DND-41 (cell line): ENCODE results near the gene CC2D1A.
A peak's percentile ranks its signal among the peaks of the same experiment; 100 is the strongest.

ENCODE experiments used
- ATAC-seq: fragments of 200-7000 bp; cut with Tn5 transposase; 3 replicates; pipeline ENCODE4 v1.9.1; 2021; ENCODE audit warnings: low read depth; ENCODE audit not compliant: insufficient read depth
- DNase-seq: peaks from one replicate; pipeline ENCODE4 v3.0.0-alpha.2; 2020
- H2AFZ ChIP-seq: 2 replicates; pipeline ENCODE4 v1.6.0; 2012; ENCODE audit warnings: low read depth, low read length
- H3K27ac ChIP-seq: 2 replicates; pipeline ENCODE4 v1.5.1; 2012; ENCODE audit warnings: low read length, inconsistent platforms
- H3K27me3 ChIP-seq: fragments of 200-600 bp; sonication (generic); 2 replicates; pipeline ENCODE4 v1.6.0; 2012; ENCODE audit warnings: low read length, mild to moderate bottlenecking, inconsistent platforms; ENCODE audit not compliant: insufficient read depth, poor library complexity
- H3K36me3 ChIP-seq: 2 replicates; pipeline ENCODE4 v1.5.1; 2012; ENCODE audit warnings: low read length, inconsistent platforms; ENCODE audit not compliant: insufficient read depth
- H3K4me1 ChIP-seq: 2 replicates; pipeline ENCODE4 v1.5.1; 2012; ENCODE audit warnings: mild to moderate bottlenecking, low read length; ENCODE audit not compliant: insufficient read depth
- H3K4me2 ChIP-seq: 2 replicates; pipeline ENCODE4 v1.6.0; 2012; ENCODE audit warnings: mild to moderate bottlenecking, moderate library complexity, low read length, inconsistent platforms; ENCODE audit not compliant: insufficient read depth
- H3K4me3 ChIP-seq, 2 experiments: fragments of 200-600 bp in 1 of 2; shearing (Covaris generic) in 1 of 2; 2 replicates each; pipeline ENCODE4 v1.5.1; 2012 to 2016; ENCODE audit warnings: inconsistent platforms in 2 of 2, low read length in 2 of 2, mild to moderate bottlenecking in 2 of 2, low read depth in 1 of 2, moderate library complexity in 1 of 2
- H3K79me2 ChIP-seq: 2 replicates; pipeline ENCODE4 v1.6.0; 2012; ENCODE audit warnings: low read length, inconsistent platforms; ENCODE audit not compliant: insufficient read depth
- H3K9ac ChIP-seq: 2 replicates; pipeline ENCODE4 v1.6.0; 2012; ENCODE audit warnings: low read depth, mild to moderate bottlenecking, inconsistent platforms, low read length, moderate library complexity
- H3K9me3 ChIP-seq: 2 replicates; pipeline ENCODE4 v1.5.1; 2012; ENCODE audit warnings: low read length, moderate library complexity, mild to moderate bottlenecking, inconsistent platforms; ENCODE audit not compliant: insufficient read depth, severe bottlenecking
- H4K20me1 ChIP-seq: 2 replicates; pipeline ENCODE4 v1.6.0; 2012; ENCODE audit warnings: low read length; ENCODE audit not compliant: insufficient read depth
- EZH2 ChIP-seq: IDR thresholded peaks from 3 replicates; pipeline ENCODE4 v1.6.1; 2012; ENCODE audit warnings: borderline replicate concordance, low read depth, mild to moderate bottlenecking, moderate library complexity, low read length, inconsistent platforms; ENCODE audit not compliant: severe bottlenecking
- TF ChIP-seq, protein P1 (sequence below): IDR thresholded peaks from 2 replicates; pipeline ENCODE4 v1.5.1; 2012; ENCODE audit warnings: borderline replicate concordance, low read length, moderate library complexity, mild to moderate bottlenecking; ENCODE audit not compliant: poor library complexity, severe bottlenecking; ENCODE audit errors: extremely low read depth

Gene CC2D1A

DNA sequence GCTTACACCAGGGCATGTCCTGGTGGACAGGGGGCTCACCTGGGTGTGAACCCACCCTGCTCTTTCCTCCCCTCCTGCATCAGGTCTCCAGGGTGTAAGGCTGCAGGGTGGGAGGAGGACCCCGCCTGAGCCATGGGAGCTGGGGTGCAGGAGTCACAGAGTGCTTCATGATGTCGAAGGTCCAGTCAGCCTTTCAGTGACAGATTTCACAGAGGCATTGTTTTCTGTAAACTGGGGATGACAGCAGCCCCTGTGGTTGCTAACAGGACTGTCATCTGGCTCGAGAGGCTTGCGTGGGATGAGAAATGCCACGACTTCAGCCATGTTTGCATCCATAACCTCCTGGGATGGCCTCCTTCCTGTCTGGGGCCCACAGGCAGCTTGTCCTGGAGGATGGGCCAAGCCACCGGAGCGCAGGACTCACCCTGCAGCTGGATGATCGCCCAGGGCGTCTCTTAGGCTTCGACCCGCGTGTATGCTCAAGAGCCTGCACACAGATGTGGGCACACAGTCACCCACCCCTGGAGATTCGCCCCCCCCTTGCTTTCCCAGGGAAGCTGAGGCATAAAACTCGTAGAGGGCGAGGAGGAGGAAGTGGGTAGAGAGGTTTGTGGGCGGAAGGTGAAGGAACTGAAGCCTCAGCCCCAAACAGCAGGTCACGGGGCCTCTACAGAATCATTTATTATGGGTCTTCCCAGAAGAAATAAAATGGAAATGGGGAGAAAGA lies 24.1 kb upstream of the CC2D1A start:
- TF ChIP-seq, protein P1, sequence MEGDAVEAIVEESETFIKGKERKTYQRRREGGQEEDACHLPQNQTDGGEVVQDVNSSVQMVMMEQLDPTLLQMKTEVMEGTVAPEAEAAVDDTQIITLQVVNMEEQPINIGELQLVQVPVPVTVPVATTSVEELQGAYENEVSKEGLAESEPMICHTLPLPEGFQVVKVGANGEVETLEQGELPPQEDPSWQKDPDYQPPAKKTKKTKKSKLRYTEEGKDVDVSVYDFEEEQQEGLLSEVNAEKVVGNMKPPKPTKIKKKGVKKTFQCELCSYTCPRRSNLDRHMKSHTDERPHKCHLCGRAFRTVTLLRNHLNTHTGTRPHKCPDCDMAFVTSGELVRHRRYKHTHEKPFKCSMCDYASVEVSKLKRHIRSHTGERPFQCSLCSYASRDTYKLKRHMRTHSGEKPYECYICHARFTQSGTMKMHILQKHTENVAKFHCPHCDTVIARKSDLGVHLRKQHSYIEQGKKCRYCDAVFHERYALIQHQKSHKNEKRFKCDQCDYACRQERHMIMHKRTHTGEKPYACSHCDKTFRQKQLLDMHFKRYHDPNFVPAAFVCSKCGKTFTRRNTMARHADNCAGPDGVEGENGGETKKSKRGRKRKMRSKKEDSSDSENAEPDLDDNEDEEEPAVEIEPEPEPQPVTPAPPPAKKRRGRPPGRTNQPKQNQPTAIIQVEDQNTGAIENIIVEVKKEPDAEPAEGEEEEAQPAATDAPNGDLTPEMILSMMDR, result no peak
- no peak for TF ChIP-seq EZH2
- H3K9ac ChIP-seq, result peak overlapping the region; percentile 55
- peak overlapping the region; percentile 99 for H3K27ac ChIP-seq
- H4K20me1 ChIP-seq, result no peaks in the 10 kb centered on the region
- H3K79me2 ChIP-seq, result no peaks in the 10 kb centered on the region
- H3K4me2 ChIP-seq, result peak overlapping the region; percentile 76
- peaks cover 52% of the 10 kb centered on the region for H3K4me1 ChIP-seq
- H3K36me3 ChIP-seq, result peaks cover 11% of the 10 kb centered on the region; the same call in 1 of the 2 replicates
- ATAC-seq (peak; percentile 71), DNase-seq (peak; percentile 95)
- peak overlapping the region in 1 of 2 experiments; percentile 50; a peak in 2 of 4 replicates for H3K4me3 ChIP-seq
- peak overlapping the region; percentile 24; the same call in 1 of the 2 replicates for H2AFZ ChIP-seq
- no peaks in the 10 kb centered on the region for H3K27me3 ChIP-seq
- no peaks in the 10 kb centered on the region for H3K9me3 ChIP-seq

DNA sequence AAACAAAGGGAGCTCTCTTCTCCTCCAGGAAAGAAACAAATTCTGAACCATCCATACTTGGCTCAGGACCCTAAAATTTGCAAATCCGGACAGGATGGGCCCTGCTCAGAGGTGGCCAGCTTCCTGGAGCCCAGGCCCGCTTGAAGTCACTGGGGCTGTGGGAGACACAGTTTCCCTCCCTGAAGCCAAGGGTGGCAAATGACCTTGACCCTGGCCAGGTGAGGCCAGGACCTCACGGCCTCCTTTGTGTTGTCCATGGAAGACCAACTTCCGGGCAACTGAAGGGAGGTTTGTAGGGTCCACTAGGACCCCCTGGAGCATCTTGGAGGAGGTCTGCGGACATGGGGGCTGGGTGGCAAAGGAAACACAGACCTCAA lies 23.6 kb upstream of the CC2D1A start:
- DNase-seq, result no peak
- H3K9ac ChIP-seq, result peak overlapping the region; percentile 53
- no peak overlapping the region for H2AFZ ChIP-seq
- peak overlapping the region in 1 of 2 experiments; percentile 46; a peak in 2 of 4 replicates for H3K4me3 ChIP-seq
- H3K27ac ChIP-seq, result peak overlapping the region; percentile 99
- peak; percentile 6 for ATAC-seq
- H3K4me2 ChIP-seq, result peak overlapping the region; percentile 76
- H3K4me1 ChIP-seq, result peaks cover 52% of the 10 kb centered on the region
- no peaks in the 10 kb centered on the region for H3K9me3 ChIP-seq
- no peaks in the 10 kb centered on the region for H4K20me1 ChIP-seq
- no peak for TF ChIP-seq EZH2
- TF ChIP-seq, protein P1, result no peak
- peaks cover 9% of the 10 kb centered on the region; the same call in 1 of the 2 replicates for H3K36me3 ChIP-seq
- H3K27me3 ChIP-seq, result no peaks in the 10 kb centered on the region
- H3K79me2 ChIP-seq, result no peaks in the 10 kb centered on the region

DNA sequence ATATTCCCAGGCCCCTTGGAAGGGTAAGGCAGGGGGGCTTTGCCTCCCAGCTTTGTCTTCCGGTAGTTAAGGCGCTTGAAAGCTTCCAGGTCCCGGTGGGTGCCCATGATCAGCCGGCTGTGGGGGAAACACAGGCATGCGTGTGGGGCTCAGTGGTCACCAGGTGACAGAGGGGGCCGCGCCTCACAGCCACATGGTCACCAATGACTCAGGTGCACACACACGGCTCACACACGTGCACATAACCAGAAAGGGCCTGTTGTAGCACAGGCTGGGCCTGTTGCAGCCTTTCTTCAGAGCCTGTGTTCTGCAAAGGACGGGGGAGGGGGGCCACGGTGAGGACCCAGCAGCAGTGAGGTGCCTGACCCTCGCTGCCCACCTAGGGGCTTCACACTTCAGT lies 23.2 kb upstream of the CC2D1A start:
- no peaks in the 10 kb centered on the region for H3K79me2 ChIP-seq
- no peaks in the 10 kb centered on the region for H3K9me3 ChIP-seq
- no peak overlapping the region for H2AFZ ChIP-seq
- TF ChIP-seq, protein P1, result no peak
- TF ChIP-seq EZH2, result no peak
- H3K4me1 ChIP-seq, result peaks cover 55% of the 10 kb centered on the region
- H3K27me3 ChIP-seq, result no peaks in the 10 kb centered on the region
- H3K9ac ChIP-seq, result peak overlapping the region; percentile 53
- H3K4me2 ChIP-seq, result peak overlapping the region; percentile 76
- peak overlapping the region in 1 of 2 experiments; percentile 46; a peak in 1 of 4 replicates for H3K4me3 ChIP-seq
- DNase-seq (peak; percentile 44), ATAC-seq (no peak)
- H3K27ac ChIP-seq, result peak overlapping the region; percentile 99
- H4K20me1 ChIP-seq, result no peaks in the 10 kb centered on the region
- peaks cover 7% of the 10 kb centered on the region; the same call in 1 of the 2 replicates for H3K36me3 ChIP-seq
